WTC11 (cell line): Measurements from ENCODE around the gene TTYH1.

ENCODE experiments used
- CREB1 ChIP-seq: sonication (generic); formaldehyde crosslinking; IDR thresholded peaks from 2 replicates; pipeline ENCODE4 v1.8.0; 2023; ENCODE audit warnings: mild to moderate bottlenecking, missing genetic modification reagents
- JAZF1 ChIP-seq: fragments of 250-450 bp; sonication (Bioruptor Pico); IDR thresholded peaks from 2 replicates; pipeline ENCODE4 v1.9.0; 2021; ENCODE audit warnings: moderate library complexity, mild to moderate bottlenecking, inconsistent platforms
- NFYB ChIP-seq: sonication (generic); formaldehyde crosslinking; conservative IDR thresholded peaks from 2 replicates; pipeline ENCODE4 v1.8.0; 2022; ENCODE audit warnings: low read depth, missing genetic modification reagents
- TCF7 ChIP-seq: sonication (generic); formaldehyde crosslinking; IDR thresholded peaks from 2 replicates; pipeline ENCODE4 v1.8.0; 2022; ENCODE audit warnings: mild to moderate bottlenecking, low read depth, missing genetic modification reagents, moderate library complexity
- ZNF263 ChIP-seq: sonication (generic); formaldehyde crosslinking; IDR thresholded peaks from 2 replicates; pipeline ENCODE4 v1.8.1; 2022; ENCODE audit warnings: low read depth, mild to moderate bottlenecking, moderate library complexity, missing genetic modification reagents
- TF ChIP-seq, protein P1 (sequence below): fragments of 200-600 bp; IDR thresholded peaks from 2 replicates; pipeline ENCODE4 v1.8.0; 2022; ENCODE audit warnings: antibody characterized with exemption
- TF ChIP-seq, protein P2 (sequence below): sonication (generic); formaldehyde crosslinking; conservative IDR thresholded peaks from 2 replicates; pipeline ENCODE4 v1.8.1; 2022; ENCODE audit warnings: mild to moderate bottlenecking, missing genetic modification reagents
- TF ChIP-seq, protein P3 (sequence below): sonication (generic); formaldehyde crosslinking; IDR thresholded peaks from 2 replicates; pipeline ENCODE4 v1.8.1; 2022; ENCODE audit warnings: mild to moderate bottlenecking, moderate library complexity, missing genetic modification reagents
- TF ChIP-seq, protein P4 (sequence below): sonication (generic); formaldehyde crosslinking; IDR thresholded peaks from 2 replicates; pipeline ENCODE4 v1.8.0; 2022; ENCODE audit warnings: missing genetic modification reagents

DNA sequence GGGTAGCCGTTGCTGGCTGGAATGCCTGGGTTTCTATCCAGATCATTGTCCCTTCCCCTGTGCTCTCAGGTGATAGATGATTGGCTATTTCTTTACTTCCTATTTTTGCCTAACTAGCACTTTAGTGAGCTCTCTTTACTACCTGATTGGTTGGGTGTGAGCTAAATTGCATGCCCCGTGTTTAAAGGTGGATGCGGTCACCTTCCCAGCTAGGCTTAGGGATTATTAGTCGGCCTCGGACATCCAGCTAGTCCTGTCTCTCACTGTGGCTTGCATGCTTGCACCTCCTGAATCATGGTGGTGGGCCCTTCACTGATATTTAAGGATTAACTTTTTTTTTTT is 10.1 kb downstream of the TTYH1 start:
- TF ChIP-seq, protein P1, sequence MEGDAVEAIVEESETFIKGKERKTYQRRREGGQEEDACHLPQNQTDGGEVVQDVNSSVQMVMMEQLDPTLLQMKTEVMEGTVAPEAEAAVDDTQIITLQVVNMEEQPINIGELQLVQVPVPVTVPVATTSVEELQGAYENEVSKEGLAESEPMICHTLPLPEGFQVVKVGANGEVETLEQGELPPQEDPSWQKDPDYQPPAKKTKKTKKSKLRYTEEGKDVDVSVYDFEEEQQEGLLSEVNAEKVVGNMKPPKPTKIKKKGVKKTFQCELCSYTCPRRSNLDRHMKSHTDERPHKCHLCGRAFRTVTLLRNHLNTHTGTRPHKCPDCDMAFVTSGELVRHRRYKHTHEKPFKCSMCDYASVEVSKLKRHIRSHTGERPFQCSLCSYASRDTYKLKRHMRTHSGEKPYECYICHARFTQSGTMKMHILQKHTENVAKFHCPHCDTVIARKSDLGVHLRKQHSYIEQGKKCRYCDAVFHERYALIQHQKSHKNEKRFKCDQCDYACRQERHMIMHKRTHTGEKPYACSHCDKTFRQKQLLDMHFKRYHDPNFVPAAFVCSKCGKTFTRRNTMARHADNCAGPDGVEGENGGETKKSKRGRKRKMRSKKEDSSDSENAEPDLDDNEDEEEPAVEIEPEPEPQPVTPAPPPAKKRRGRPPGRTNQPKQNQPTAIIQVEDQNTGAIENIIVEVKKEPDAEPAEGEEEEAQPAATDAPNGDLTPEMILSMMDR: no peak
- no peak for TF ChIP-seq ZNF263 (CRISPR knock-in tag)
- TF ChIP-seq, protein P2, sequence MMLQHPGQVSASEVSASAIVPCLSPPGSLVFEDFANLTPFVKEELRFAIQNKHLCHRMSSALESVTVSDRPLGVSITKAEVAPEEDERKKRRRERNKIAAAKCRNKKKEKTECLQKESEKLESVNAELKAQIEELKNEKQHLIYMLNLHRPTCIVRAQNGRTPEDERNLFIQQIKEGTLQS (CRISPR knock-in tag): no peak
- TF ChIP-seq JAZF1 (CRISPR knock-in tag): no peak
- TF ChIP-seq, protein P3, sequence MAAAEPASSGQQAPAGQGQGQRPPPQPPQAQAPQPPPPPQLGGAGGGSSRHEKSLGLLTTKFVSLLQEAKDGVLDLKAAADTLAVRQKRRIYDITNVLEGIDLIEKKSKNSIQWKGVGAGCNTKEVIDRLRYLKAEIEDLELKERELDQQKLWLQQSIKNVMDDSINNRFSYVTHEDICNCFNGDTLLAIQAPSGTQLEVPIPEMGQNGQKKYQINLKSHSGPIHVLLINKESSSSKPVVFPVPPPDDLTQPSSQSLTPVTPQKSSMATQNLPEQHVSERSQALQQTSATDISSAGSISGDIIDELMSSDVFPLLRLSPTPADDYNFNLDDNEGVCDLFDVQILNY (CRISPR knock-in tag): no peak
- TF ChIP-seq CREB1 (CRISPR knock-in tag): no peak
- no peak for TF ChIP-seq NFYB (CRISPR knock-in tag)
- TF ChIP-seq, protein P4, sequence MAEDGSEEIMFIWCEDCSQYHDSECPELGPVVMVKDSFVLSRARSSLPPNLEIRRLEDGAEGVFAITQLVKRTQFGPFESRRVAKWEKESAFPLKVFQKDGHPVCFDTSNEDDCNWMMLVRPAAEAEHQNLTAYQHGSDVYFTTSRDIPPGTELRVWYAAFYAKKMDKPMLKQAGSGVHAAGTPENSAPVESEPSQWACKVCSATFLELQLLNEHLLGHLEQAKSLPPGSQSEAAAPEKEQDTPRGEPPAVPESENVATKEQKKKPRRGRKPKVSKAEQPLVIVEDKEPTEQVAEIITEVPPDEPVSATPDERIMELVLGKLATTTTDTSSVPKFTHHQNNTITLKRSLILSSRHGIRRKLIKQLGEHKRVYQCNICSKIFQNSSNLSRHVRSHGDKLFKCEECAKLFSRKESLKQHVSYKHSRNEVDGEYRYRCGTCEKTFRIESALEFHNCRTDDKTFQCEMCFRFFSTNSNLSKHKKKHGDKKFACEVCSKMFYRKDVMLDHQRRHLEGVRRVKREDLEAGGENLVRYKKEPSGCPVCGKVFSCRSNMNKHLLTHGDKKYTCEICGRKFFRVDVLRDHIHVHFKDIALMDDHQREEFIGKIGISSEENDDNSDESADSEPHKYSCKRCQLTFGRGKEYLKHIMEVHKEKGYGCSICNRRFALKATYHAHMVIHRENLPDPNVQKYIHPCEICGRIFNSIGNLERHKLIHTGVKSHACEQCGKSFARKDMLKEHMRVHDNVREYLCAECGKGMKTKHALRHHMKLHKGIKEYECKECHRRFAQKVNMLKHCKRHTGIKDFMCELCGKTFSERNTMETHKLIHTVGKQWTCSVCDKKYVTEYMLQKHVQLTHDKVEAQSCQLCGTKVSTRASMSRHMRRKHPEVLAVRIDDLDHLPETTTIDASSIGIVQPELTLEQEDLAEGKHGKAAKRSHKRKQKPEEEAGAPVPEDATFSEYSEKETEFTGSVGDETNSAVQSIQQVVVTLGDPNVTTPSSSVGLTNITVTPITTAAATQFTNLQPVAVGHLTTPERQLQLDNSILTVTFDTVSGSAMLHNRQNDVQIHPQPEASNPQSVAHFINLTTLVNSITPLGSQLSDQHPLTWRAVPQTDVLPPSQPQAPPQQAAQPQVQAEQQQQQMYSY: no peak
- no peak for TF ChIP-seq TCF7 (CRISPR knock-in tag)
